ENCODE data around the gene ZFP92.
"Not testable (repeated sequence)": the region's sequence is repeated elsewhere in the genome, so short reads cannot be mapped to it uniquely, and the experiment has no call there.

Gene ZFP92

GRCh38 chrX:153387345-153387744 is 23.9 kb upstream of the ZFP92 start:
- DNase-seq, result no peak

GRCh38 chrX:153387987-153388721 is 23.1 kb upstream of the ZFP92 start:
- DNase-seq, result no peak

GRCh38 chrX:153388722-153389459 is 22.4 kb upstream of the ZFP92 start:
- DNase-seq, result no peak

GRCh38 chrX:153389460-153389768 is 21.9 kb upstream of the ZFP92 start:
- not testable (repeated sequence) for DNase-seq

GRCh38 chrX:153392642-153393321 is 18.5 kb upstream of the ZFP92 start:
- no peak for DNase-seq

- DNase-seq, result no peak
Observed at GRCh38 chrX:153394612-153395011, 16.7 kb upstream of the ZFP92 start.

GRCh38 chrX:153395613-153396319 is 15.5 kb upstream of the ZFP92 start:
- no peak for DNase-seq

- DNase-seq, result no peak
Observed at GRCh38 chrX:153396320-153397195, 14.7 kb upstream of the ZFP92 start.

GRCh38 chrX:153397256-153397960 is 13.9 kb upstream of the ZFP92 start:
- DNase-seq, result no peak

- no peak for DNase-seq
Observed at GRCh38 chrX:153398275-153398960, 12.9 kb upstream of the ZFP92 start.

GRCh38 chrX:153400146-153401132 is 10.8 kb upstream of the ZFP92 start:
- peak; percentile 59 to 79 (median 64) for DNase-seq

- no peak for DNase-seq
Observed at GRCh38 chrX:153401133-153401764, 10.0 kb upstream of the ZFP92 start, which contains the start of gene PNMA6E. Gene PNMA6E (minus strand): TSS chrX:153401350. CDS start chrX:153398849, 2,501 bp downstream.

- not testable (repeated sequence) for DNase-seq
Observed at GRCh38 chrX:153404333-153404732, 6.9 kb upstream of the ZFP92 start.

- peak in 2 of 4 experiments; percentile 7 to 20 for DNase-seq
Observed at GRCh38 chrX:153405426-153405825, 5.8 kb upstream of the ZFP92 start.

- no peak for DNase-seq
Observed at GRCh38 chrX:153406011-153406410, 5.3 kb upstream of the ZFP92 start.

GRCh38 chrX:153406903-153407302 is 4.4 kb upstream of the ZFP92 start:
- no peak for DNase-seq

GRCh38 chrX:153407736-153408135 is 3.5 kb upstream of the ZFP92 start:
- DNase-seq, result no peak

GRCh38 chrX:153408221-153408721 is 3.0 kb upstream of the ZFP92 start:
- DNase-seq, result no peak
